GM21619 (cell line): ENCODE data around the gene STAT3.
"Not testable (repeated sequence)": the region's sequence is repeated elsewhere in the genome, so short reads cannot be mapped to it uniquely, and the experiment has no call there.

ENCODE experiments used
- ATAC-seq: cut with Tn5 transposase; IDR thresholded peaks from one replicate; pipeline ENCODE4 v1.9.1; 2021; ENCODE audit not compliant: unreplicated experiment

STAT3 gene

DNA sequence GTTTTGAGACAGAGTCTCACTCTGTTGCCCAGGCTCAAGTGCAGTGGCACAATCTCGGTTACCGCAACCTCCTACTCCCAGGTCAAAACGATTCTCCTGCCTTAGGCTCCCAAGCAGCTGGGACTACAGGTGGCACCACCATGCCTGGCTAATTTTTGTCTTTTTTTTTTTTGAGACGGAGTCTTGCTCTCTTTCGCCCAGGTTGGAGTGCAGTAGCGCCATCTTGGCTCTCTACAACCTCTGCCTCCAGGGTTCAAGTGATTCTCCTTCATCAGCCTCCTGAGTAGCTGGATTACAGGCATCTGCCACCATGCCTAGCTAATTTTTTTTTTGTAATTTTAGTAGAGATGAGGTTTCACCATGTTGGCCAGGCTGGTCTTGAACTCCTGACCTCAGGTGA is 70.3 kb downstream of the STAT3 start:
- ATAC-seq: not testable (repeated sequence)

DNA sequence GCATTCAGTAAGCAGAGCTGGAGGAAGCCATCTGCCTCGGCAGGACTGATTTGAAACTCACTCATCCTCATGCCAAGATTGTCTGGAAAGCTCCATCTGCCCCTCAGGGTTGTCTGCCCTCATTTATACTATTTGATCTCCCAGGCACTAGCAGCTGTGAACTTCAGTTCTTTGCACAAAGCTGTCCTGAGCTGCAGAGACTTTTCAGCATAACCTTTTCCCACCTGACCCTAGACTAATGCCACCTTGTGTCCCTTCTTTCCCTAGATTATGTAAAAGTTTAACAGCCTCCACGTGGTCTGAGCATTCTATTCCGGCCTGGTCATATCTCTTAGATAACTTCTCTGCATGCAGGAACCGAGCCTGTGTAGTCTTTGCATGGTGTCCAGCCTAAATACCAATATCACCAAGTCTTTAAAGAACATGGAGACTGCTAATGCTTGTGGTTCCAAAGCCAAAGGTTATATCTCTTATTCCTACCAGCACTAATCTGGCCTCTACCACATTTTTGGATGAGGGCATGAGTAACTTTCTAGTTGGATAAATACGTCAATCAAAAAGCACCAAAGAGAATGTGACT is 70.9 kb downstream of the STAT3 start:
- ATAC-seq: no peak

DNA sequence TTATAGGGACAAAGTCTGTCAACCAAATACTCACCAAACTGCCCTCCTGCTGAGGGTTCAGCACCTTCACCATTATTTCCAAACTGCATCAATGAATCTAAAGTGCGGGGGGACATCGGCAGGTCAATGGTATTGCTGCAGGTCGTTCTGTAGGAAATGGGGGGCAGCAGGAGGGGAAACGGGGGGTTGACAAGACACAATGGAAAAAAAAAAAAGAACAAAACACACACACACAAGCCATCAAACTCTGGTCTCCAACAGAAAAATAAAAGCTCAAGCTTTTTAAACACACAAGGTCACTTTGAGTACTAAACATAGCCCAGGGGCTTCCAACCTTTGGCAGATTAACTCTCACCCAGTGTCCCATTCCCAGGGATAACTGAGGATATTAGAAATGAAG is 71.5 kb downstream of the STAT3 start:
- no peak for ATAC-seq

GRCh38 chr17:42315402-42316156 is 72.7 kb downstream of the STAT3 start:
- no peak for ATAC-seq

DNA sequence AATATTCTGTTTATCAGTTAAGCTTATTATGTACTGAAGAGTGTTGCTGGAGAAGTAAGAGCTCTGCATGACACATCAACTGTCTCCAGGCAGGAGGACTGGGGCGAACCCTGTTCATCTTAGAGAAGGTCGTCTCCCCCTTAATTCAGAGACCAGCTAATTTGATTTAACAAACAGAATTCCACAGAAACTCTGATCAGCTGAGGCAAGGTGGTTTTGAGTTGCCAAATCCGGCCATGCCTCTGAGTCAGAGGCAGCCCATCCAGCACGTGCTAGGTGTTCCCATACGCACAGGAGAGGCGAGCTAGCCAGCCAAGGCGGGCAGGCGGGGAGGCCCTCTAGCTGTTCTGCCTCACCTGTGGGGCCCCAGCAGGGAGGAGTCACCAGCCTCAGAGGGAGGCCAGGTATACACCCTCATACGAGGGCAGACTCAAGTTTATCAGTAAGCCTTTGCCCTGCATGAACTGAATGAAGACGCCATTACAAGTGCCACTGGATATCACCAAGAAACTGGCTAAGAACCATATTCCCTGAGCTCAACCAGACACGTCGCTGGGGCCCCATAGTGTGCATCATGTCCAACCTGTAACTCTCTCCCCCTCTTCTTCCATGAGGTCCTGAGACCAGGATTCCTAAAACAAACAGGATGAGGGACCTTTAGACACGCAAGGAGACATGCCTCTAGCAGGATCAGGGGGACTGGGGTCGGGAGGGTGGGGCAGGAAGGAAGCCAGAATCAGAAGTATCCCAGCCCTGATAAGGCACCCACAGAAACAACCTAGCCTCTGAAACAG is 74.3 kb downstream of the STAT3 start:
- no peak for ATAC-seq

GRCh38 chr17:42313389-42313772 is 74.9 kb downstream of the STAT3 start:
- no peak for ATAC-seq

- no peak for ATAC-seq
These were observed 75.7 kb downstream of the STAT3 start for GRCh38 chr17:42312285-42313130.

DNA sequence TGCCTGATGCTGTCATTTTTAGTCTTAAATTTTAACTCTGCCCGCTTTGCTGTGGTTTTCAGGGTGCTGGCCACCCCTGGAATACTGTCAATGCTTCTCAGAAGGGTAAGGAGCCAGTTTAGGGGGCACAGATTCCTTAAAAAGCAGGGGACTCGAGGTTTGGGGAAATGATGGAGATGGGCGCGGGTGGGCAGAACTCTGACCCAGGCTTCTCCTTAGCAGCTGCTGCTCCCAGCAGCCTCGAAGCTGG is 76.3 kb downstream of the STAT3 start:
- ATAC-seq: no peak

GRCh38 chr17:42311240-42312034 is 76.8 kb downstream of the STAT3 start:
- ATAC-seq: no peak

DNA sequence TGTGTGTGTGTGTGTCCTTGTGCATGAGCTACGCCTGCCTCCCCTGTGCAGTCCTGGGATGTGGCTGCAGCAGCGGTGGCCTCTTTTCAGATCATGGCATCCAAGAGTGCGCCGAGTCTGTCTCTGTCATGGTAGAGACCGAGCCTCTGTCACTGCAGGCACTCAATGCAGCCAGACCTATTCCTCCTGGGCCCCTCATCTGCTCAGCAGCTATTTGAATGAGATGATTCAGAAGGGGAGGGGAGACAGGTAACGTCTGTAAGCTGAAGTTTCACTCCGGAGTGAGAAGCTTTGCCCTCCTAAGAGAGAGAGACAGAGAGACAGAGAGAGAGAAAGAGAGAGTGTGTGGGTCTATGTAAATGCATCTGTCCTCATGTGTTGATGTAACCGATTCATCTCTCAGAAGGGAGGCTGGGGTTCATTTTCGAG is 77.4 kb downstream of the STAT3 start:
- no peak for ATAC-seq

DNA sequence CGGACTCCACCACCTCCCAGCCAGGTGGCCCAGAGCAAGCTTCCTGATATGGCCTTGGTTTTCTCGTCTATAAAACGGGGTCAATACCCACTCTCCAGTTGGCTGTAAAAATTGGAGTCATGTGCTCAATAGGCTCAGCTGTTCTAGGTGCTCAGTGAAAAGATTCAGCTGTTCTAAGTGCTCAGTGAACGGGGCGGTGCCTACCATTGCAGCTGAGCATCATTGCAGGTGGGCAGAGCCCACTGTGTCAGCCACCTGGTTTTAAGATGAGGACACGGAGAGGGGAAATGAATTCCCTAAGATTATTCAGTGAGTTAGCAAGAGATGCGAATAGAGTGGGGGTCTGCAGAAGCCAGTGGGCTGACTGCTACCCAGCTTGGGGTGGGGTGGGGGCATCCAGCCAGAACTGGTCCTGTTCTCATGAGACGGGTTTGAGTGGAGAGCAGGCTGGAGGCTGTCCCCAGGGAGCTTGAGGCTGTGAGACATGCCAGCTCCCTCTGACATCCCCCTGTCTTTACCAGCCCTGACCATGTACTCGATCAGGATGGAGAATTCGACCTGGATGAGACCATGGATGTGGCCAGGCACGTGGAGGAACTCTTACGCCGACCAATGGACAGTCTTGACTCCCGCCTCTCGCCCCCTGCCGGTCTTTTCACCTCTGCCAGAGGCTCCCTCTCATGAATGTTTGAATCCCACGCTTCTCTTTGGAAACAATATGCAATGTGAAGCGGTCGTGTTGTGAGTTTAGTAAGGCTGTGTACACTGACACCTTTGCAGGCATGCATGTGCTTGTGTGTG is 78.1 kb downstream of the STAT3 start:
- no peak for ATAC-seq

DNA sequence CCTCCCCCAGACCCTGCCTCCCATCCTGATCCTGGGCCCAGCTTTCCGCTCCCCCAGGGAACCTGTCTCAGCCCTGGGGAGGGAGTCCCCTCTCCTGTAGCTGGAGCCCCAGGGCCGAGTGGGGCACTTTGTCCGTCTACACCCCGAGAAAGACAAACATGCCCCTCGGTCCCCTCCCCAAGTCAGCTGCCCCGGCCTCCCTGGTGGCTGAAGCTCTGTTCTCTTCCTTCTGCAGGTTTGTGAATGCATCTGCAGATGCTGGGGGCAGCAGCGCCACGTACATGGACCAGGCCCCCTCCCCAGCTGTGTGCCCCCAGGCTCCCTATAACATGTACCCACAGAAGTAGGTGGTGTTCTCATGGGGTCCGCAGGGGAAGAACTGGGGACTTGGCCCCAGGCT is 79.1 kb downstream of the STAT3 start:
- no peak for ATAC-seq

- ATAC-seq: no peak
These were observed 79.8 kb downstream of the STAT3 start for GRCh38 chr17:42308446-42308845.

GRCh38 chr17:42307362-42307927 is 80.8 kb downstream of the STAT3 start:
- no peak for ATAC-seq

DNA sequence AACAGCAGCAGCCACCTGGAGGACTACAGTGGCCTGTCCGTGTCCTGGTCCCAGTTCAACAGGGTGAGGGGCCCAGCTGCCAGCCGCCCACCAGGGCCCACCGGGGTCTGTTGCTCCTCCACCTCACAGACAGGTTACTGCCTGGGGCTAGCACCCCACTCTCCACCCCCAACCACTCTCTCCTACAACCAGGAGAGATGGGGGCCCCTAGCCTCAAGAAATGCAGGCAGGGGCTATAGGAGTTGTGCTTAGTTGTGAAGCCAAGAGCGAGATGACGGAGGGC is 81.9 kb downstream of the STAT3 start:
- ATAC-seq: no peak

- no peak for ATAC-seq
These were observed 82.5 kb downstream of the STAT3 start for GRCh38 chr17:42305543-42306384.

- not testable (repeated sequence) for ATAC-seq
These were observed 83.3 kb downstream of the STAT3 start for GRCh38 chr17:42305031-42305330.

- ATAC-seq: no peak
These were observed 83.8 kb downstream of the STAT3 start for GRCh38 chr17:42304187-42305030.
